ENCODE results near the gene CAMTA1.

Gene CAMTA1

DNA sequence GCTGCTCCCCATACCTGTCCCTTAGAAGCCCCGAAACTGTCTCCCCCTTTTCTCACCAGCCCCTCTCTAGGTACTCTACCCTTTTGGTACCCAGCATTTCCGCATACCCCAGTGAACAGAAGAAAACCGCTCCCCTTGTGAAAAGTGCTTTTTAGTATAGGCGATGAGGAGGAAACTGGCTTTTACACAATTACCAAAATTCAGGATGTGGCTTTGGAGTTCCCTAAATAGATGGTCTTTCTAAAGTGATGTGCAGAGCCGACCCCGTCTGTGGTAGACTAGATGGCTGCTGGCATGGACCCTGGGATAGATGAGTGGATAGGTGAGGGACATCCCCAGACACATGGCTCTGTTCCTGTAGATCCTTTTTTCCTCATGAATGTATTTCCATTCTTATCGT lies 996.2 kb downstream of the CAMTA1 start:
- Histone ChIP-seq H3K4me3 (ENCODE audit: insufficient read depth, low read length, poor library complexity, severe bottlenecking) (no peak overlapping the region), H3K27me3 (ENCODE audit: low read length) (no peaks in the 10 kb centered on the region), H3K4me2 (ENCODE audit: low read depth, low read length, poor library complexity, severe bottlenecking) (no peak overlapping the region), H3K9me3 (ENCODE audit: insufficient read depth, low read length) (no peaks in the 10 kb centered on the region), H3K27ac (ENCODE audit: low read depth, low read length) (no peak overlapping the region), H2AFZ (ENCODE audit: low read depth, low read length, severe bottlenecking) (no peak overlapping the region), H3K9ac (ENCODE audit: low read length) (no peak overlapping the region), H3K36me3 (ENCODE audit: low read length) (peaks cover 6% of the 10 kb centered on the region; the same call in 1 of the 2 replicates), H3K9me2 (replicated peaks; ENCODE audit: insufficient read depth, low read length) (no peaks in the 10 kb centered on the region), H3K79me2 (ENCODE audit: insufficient read depth, low read length) (no peaks in the 10 kb centered on the region), H4K20me1 (ENCODE audit: low read depth, low read length) (no peaks in the 10 kb centered on the region), H3F3A (ENCODE audit: insufficient read depth) (peaks cover 10% of the 10 kb centered on the region; the same call in 1 of the 2 replicates)
- no peak for TF ChIP-seq EZH2phosphoT487 (conservative IDR thresholded peaks at IDR 0.05; ENCODE audit: low read length)
- TF ChIP-seq, protein P1, sequence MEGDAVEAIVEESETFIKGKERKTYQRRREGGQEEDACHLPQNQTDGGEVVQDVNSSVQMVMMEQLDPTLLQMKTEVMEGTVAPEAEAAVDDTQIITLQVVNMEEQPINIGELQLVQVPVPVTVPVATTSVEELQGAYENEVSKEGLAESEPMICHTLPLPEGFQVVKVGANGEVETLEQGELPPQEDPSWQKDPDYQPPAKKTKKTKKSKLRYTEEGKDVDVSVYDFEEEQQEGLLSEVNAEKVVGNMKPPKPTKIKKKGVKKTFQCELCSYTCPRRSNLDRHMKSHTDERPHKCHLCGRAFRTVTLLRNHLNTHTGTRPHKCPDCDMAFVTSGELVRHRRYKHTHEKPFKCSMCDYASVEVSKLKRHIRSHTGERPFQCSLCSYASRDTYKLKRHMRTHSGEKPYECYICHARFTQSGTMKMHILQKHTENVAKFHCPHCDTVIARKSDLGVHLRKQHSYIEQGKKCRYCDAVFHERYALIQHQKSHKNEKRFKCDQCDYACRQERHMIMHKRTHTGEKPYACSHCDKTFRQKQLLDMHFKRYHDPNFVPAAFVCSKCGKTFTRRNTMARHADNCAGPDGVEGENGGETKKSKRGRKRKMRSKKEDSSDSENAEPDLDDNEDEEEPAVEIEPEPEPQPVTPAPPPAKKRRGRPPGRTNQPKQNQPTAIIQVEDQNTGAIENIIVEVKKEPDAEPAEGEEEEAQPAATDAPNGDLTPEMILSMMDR (IDR thresholded peaks at IDR 0.05; ENCODE audit: insufficient read depth, low read length, poor library complexity, severe bottlenecking): no peak

DNA sequence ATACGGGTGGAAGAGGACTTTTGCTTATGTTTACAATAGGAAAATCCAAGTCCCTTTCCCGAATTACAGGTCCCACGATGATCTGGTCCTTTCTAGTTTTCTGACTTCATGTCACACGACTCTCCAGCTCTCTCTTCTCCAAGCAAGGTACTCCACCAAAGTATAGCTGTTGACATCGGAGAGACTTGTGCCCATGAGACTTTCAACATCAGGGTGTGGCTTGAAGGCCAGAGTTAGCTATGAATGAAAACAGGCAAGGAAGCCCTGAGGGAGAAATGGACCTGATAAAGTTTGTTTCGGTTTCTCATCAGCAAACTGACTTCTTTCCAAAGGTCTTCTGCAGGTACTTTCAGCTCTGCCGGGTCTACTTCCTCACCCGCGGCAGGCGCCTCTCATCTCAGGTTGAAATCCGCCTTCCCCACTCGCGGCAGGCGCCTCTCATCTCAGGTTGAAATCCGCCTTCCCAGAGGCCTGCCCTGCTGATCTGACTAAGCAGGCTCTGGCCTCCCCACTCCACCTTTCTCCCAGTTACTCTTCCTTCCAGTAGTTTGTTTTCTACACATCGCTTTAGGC lies 996.8 kb downstream of the CAMTA1 start:
- Histone ChIP-seq H3K79me2 (ENCODE audit: insufficient read depth, low read length) (no peaks in the 10 kb centered on the region), H3K9me3 (ENCODE audit: insufficient read depth, low read length) (no peaks in the 10 kb centered on the region), H3K9me2 (replicated peaks; ENCODE audit: insufficient read depth, low read length) (no peaks in the 10 kb centered on the region), H2AFZ (ENCODE audit: low read depth, low read length, severe bottlenecking) (no peak overlapping the region), H3K4me2 (ENCODE audit: low read depth, low read length, poor library complexity, severe bottlenecking) (no peak overlapping the region), H3K27ac (ENCODE audit: low read depth, low read length) (no peak overlapping the region), H3K9ac (ENCODE audit: low read length) (no peak overlapping the region), H3F3A (ENCODE audit: insufficient read depth) (peaks cover 13% of the 10 kb centered on the region; the same call in 1 of the 2 replicates), H3K4me3 (ENCODE audit: insufficient read depth, low read length, poor library complexity, severe bottlenecking) (no peak overlapping the region), H4K20me1 (ENCODE audit: low read depth, low read length) (no peaks in the 10 kb centered on the region), H3K27me3 (ENCODE audit: low read length) (no peaks in the 10 kb centered on the region), H3K36me3 (ENCODE audit: low read length) (peaks cover 6% of the 10 kb centered on the region; the same call in 1 of the 2 replicates)
- TF ChIP-seq EZH2phosphoT487 (conservative IDR thresholded peaks at IDR 0.05; ENCODE audit: low read length): no peak
- TF ChIP-seq, protein P1 (IDR thresholded peaks at IDR 0.05; ENCODE audit: insufficient read depth, low read length, poor library complexity, severe bottlenecking): no peak

DNA sequence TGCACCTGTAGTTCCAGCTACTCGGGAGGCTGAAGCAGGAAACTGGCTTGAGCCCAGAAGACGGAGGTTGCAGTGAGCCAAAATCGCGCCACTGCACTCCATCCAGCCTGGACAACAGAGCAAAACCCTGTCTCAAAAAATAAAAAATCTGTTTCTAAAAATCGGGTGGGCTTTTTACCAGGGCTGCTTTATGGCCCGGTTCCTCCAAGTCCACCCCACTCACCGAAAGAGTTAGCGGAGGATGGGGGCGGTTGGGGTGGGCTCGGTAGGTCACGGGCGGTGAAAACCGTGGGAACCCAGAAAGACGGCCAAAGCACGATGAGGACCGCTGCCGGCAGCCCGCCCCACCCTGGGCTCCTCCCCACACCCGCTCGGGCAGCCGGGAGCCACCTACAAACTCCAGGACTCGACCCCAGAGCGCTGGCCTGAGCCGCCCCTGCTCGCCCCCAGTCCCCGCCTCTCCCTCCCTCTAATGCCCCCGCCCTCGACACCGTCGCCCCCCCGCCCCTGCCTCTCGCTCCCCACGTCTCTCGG lies 998.0 kb downstream of the CAMTA1 start:
- H3K4me2 ChIP-seq (ENCODE audit: low read depth, low read length, poor library complexity, severe bottlenecking): peak overlapping the region; percentile 90
- H3K9me2 ChIP-seq (replicated peaks; ENCODE audit: insufficient read depth, low read length): no peaks in the 10 kb centered on the region
- H3K36me3 ChIP-seq (ENCODE audit: low read length): peaks cover 6% of the 10 kb centered on the region; the same call in 1 of the 2 replicates
- peak overlapping the region; percentile 66 for H3K9ac ChIP-seq (ENCODE audit: low read length)
- no peaks in the 10 kb centered on the region for H3K79me2 ChIP-seq (ENCODE audit: insufficient read depth, low read length)
- no peaks in the 10 kb centered on the region for H3K9me3 ChIP-seq (ENCODE audit: insufficient read depth, low read length)
- H3K27me3 ChIP-seq (ENCODE audit: low read length): no peaks in the 10 kb centered on the region
- no peaks in the 10 kb centered on the region for H4K20me1 ChIP-seq (ENCODE audit: low read depth, low read length)
- H2AFZ ChIP-seq (ENCODE audit: low read depth, low read length, severe bottlenecking): peak overlapping the region; percentile 91
- H3K27ac ChIP-seq (ENCODE audit: low read depth, low read length): peak overlapping the region; percentile 54
- peak overlapping the region; percentile 83 for H3K4me3 ChIP-seq (ENCODE audit: insufficient read depth, low read length, poor library complexity, severe bottlenecking)
- H3F3A ChIP-seq (ENCODE audit: insufficient read depth): peaks cover 13% of the 10 kb centered on the region; the same call in 1 of the 2 replicates
- TF ChIP-seq, protein P1 (IDR thresholded peaks at IDR 0.05; ENCODE audit: insufficient read depth, low read length, poor library complexity, severe bottlenecking): no peak

All from SU-DHL-6 (cell line).